ENCODE results near the gene SERPINA4. TPM values are rescaled to one million over a fixed set of nuclear protein-coding genes. Genes with fewer than 3 reads are reported as not detected.

Gene SERPINA4
- total RNA-seq, 4 donors from 2014 or later = not detected

GRCh38 chr14:94559638-94560290 is 1.5 kb upstream of the SERPINA4 start:
- no peak overlapping the region for H3K27ac ChIP-seq
- no peaks in the 10 kb centered on the region for H3K27me3 ChIP-seq
- intact Hi-C loops (cut with DNase I; ENCODE audit: low total_unique reads) (loop anchor here (5.0 kb wide), 1 partner anchor 1558 kb away; no protein-coding TSS in a partner anchor), in situ Hi-C loops (cut with MboI; ENCODE audit: low pct_ligation_motif_present in 1 of 4, low pct_unique_long_range_greater_than_20kb in 1 of 4, low sequenced_read_pairs in 3 of 4) (no loop called here)
- no peaks in the 10 kb centered on the region for H3K4me1 ChIP-seq
- H3K9me3 ChIP-seq = peaks cover 0 to 4% of the 10 kb centered on the region in 2 donors
- H3K4me3 ChIP-seq = no peak overlapping the region
- no peaks in the 10 kb centered on the region for H3K36me3 ChIP-seq
- no peak for DNase-seq
- 75 to 80% methylated on average over 3 to 9 of the region's 9 CpGs for WGBS, 2 donors (ENCODE audit: low coverage in 1 of 2)
- no peak for TF ChIP-seq POLR2A (IDR thresholded peaks at IDR 0.05)
- no peak for TF ChIP-seq POLR2AphosphoS5 (IDR thresholded peaks at IDR 0.05)
- no peak for TF ChIP-seq CTCF (IDR thresholded peaks at IDR 0.05)
- no peak for TF ChIP-seq EP300 (IDR thresholded peaks at IDR 0.05; ENCODE audit: low read depth)

DNA sequence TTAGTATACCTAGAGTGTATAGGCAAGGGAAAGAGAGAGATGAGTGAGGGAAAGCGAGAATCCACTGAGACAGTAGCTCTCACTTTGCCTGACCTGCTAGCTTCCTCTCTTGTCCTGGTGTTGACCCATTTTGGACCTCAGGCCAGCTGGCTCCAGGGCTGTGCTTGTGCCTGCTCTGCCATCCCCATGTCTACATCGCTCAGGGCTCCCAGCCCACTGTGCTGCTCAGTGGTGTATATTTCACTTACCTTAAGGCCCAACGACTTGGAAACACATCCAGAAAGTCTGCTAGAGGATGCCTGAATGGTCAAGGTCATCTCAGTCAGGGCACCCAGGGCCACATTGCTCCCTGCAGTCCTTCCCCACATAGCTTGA is 964 bp upstream of the SERPINA4 start:
- Histone ChIP-seq H3K9me3 (no peaks in the 10 kb centered on the region), H3K4me3 (no peak overlapping the region), H3K4me1 (no peaks in the 10 kb centered on the region), H3K36me3 (no peaks in the 10 kb centered on the region), H3K27me3 (no peaks in the 10 kb centered on the region), H3K27ac (no peak overlapping the region)
- TF ChIP-seq CTCF (IDR thresholded peaks at IDR 0.05) (no peak), POLR2A (IDR thresholded peaks at IDR 0.05) (no peak), EP300 (IDR thresholded peaks at IDR 0.05; ENCODE audit: low read depth) (no peak), POLR2AphosphoS5 (IDR thresholded peaks at IDR 0.05) (no peak)
- WGBS, 2 donors (ENCODE audit: low coverage in 1 of 2) = 81 to 100% methylated on average over 1 to 3 of the region's 3 CpGs
- DNase-seq = no peak
- in situ Hi-C loops (cut with MboI; ENCODE audit: low pct_ligation_motif_present in 1 of 4, low pct_unique_long_range_greater_than_20kb in 1 of 4, low sequenced_read_pairs in 3 of 4) (no loop called here), intact Hi-C loops (cut with DNase I; ENCODE audit: low total_unique reads) (loop anchor here (5.0 kb wide), 1 partner anchor 1557 kb away; no protein-coding TSS in a partner anchor)

GRCh38 chr14:94561656-94562010 is 391 bp downstream of the SERPINA4 start:
- Histone ChIP-seq H3K27me3 (no peaks in the 10 kb centered on the region), H3K27ac (no peak overlapping the region), H3K4me1 (no peaks in the 10 kb centered on the region), H3K9me3 (no peaks in the 10 kb centered on the region), H3K4me3 (no peak overlapping the region), H3K36me3 (no peaks in the 10 kb centered on the region)
- no peak for TF ChIP-seq CTCF (IDR thresholded peaks at IDR 0.05)
- TF ChIP-seq POLR2A (IDR thresholded peaks at IDR 0.05) = no peak
- no peak for TF ChIP-seq EP300 (IDR thresholded peaks at IDR 0.05; ENCODE audit: low read depth)
- TF ChIP-seq POLR2AphosphoS5 (IDR thresholded peaks at IDR 0.05) = no peak
- WGBS, 2 donors (ENCODE audit: low coverage in 1 of 2) = 88 to 92% methylated on average over 2 to 7 of the region's 7 CpGs
- no peak for DNase-seq
- intact Hi-C loops (cut with DNase I; ENCODE audit: low total_unique reads) = loop anchor here (5.0 kb wide), 1 partner anchor 1556 kb away; no protein-coding TSS in a partner anchor
- in situ Hi-C loops (cut with MboI; ENCODE audit: low pct_ligation_motif_present in 1 of 4, low pct_unique_long_range_greater_than_20kb in 1 of 4, low sequenced_read_pairs in 3 of 4) = no loop called here

DNA sequence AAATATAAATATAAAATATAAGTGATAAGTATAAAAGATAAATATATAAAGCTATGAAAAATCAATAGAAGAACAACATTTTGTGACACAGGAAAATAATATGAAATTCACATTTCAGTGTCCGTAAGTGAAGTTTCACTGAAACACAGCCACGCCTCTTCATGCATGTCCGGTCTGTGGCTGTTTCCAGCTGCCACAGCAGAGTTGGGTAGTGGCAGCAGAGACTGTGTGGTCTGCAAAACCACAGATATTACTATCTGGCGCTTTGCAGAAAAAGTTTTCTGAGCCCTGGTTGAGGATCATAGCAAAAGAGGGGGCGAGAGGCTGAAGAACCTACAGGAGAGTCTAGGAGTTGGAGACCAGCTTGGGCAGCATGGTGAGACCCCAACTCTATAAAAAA is 780 bp downstream of the SERPINA4 start:
- TF ChIP-seq EP300 (IDR thresholded peaks at IDR 0.05; ENCODE audit: low read depth) = no peak
- no peak for TF ChIP-seq POLR2A (IDR thresholded peaks at IDR 0.05)
- TF ChIP-seq CTCF (IDR thresholded peaks at IDR 0.05) = no peak
- TF ChIP-seq POLR2AphosphoS5 (IDR thresholded peaks at IDR 0.05) = no peak
- Histone ChIP-seq H3K4me3 (no peak overlapping the region), H3K27ac (no peak overlapping the region), H3K27me3 (no peaks in the 10 kb centered on the region), H3K4me1 (no peaks in the 10 kb centered on the region), H3K9me3 (no peaks in the 10 kb centered on the region), H3K36me3 (no peaks in the 10 kb centered on the region)
- in situ Hi-C loops (cut with MboI; ENCODE audit: low pct_ligation_motif_present in 1 of 4, low pct_unique_long_range_greater_than_20kb in 1 of 4, low sequenced_read_pairs in 3 of 4) (no loop called here), intact Hi-C loops (cut with DNase I; ENCODE audit: low total_unique reads) (loop anchor here (5.0 kb wide), 1 partner anchor 1555 kb away; no protein-coding TSS in a partner anchor)
- 89 to 96% methylated on average over 5 of the region's 5 CpGs for WGBS, 2 donors (ENCODE audit: low coverage in 1 of 2)
- no peak for DNase-seq

All from transverse colon (tissue), 4 donors.